NCI-H82 treated with DMSO at 0.1 percent for 48 hours (cell line): ENCODE results near the gene FOXN1.
A peak's percentile ranks its signal among the peaks of the same experiment; 100 is the strongest.
"Not testable (repeated sequence)": the region's sequence is repeated elsewhere in the genome, so short reads cannot be mapped to it uniquely, and the experiment has no call there.

Source experiments
- DNase-seq: peaks from one replicate; lab custom pipeline; 2025; ENCODE audit not compliant: unreplicated experiment; lab: John Stamatoyannopoulos, UW

Gene FOXN1

DNA sequence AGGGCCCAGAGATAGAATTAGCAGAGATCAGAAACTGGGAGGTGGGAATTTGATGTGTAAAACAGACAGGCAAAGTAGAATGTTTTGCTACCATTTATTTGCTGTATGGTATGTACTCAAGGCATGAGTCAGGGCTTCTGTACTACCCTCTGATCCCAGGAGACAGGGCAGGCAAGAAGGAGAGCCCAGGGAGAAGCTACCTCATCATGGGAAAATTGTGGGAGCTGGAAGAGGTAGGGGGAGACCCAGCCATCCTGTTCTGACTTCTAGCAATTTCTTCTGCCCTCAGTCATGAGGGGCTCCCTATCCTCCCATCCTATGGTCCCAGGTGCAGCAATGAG is 66.9 kb downstream of the FOXN1 start:
- no peak for DNase-seq

DNA sequence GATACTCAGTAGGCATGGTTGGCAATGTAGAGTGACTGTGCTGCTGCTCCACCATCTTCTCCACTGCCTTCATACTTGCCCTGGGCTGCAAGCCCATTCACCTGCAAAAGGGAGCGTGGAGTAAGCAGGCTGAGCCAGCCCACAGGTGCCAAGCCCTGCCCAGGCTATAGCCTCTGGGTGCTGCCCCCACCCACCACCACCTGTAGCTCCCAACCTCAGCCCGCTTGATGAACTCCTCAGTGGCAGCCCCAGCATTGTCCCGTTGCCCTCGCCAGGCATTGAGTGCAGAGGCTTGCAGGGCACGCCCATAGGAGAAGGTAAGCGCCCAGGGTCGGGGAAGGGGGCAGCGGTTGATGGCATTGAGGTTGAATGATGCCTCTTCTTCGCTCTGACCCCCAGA is 67.4 kb downstream of the FOXN1 start:
- DNase-seq = no peak

DNA sequence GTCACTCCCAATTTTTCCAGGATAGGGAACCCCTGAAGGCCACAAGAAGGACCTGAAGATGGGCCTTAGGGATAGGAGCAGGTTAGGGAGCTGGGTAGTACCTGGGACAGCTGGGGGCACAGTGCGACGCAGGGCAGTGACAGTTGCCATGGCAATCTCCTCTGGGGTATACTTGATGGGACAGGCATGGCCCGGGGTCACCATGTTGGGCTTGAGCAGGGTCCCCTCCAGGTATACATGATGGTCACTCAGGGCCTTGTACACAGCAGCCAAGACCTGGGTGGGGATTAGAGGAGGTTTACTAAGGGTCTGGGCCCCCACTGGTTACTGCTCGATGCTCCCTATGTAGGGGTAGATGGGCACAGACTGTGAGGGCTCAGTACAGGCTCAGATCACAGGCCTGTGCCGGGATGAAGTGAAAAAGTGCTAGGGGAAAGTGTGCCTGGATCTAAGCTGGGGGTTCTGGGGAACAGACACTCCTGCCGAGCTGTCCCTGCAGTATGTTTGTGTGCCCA is 67.9 kb downstream of the FOXN1 start:
- DNase-seq = no peak

DNA sequence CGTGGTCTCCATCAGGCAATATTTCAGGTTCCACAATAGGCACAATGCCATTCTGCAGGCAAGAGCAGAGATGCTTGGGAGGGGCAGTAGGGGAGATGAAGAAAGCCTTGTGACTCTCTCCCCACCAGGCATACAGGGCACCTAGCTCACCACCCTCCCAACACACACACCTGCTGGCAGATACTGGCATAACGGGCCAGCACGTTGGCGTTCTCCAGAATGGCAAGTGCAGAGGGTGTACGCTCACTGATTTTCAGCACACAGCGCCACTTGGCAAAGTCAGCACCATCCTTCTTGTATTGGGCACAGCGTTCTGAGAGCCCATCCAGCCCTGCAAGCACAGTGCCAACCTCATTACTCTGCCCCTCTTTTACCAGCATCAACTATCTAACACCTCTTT is 68.4 kb downstream of the FOXN1 start:
- DNase-seq = no peak

DNA sequence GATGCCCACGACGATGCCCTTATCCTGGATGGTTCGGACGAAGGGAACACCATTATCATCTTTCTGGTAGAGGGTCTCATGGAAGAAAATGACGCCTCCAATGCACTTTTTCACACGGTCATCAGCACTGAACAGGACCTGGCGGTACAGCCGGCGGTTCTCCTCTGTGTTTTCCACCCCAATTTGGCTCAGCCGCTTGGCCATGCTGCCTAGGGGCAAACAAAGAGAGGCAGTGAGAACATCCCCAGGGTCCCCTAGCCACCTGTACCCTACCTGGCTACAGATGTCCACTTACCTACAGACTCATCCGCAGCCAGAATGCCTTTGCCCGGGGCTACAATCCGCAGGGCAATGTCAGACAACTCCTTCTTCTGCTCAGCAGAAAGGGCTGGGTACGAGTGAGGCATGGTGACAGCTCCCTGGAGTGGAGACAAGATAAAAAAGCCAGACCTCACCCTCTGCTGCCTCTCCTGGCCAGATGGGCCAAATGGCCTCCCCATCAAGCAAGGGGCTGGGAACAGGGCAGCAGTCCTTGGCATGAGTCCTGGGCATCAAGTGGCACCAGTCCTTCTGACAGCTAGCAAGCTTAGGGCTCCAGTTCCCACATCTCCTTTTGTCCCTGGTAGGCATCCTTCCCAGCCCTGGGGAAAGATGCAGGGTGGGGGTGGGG is 69.1 kb downstream of the FOXN1 start:
- no peak for DNase-seq

DNA sequence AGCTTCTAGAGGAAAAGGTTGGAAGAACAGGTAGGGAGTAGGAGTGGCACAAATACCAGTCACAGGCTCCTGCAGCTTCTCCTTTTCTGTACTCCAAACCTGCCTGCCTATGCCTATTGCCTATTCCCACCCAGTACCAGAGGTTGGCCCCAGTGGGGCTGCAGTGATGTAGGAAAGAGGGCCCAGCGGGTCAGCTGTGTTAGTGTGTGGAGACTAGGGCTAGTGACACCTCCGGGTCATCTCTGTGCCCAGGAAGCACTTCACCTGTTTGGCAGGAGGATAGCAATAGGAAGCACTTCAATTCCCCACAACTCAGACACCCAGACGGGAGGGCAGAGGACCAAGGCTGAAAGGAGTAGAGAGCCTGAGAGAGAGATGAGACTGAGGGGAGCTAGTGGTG is 69.9 kb downstream of the FOXN1 start:
- DNase-seq = not testable (repeated sequence)

DNA sequence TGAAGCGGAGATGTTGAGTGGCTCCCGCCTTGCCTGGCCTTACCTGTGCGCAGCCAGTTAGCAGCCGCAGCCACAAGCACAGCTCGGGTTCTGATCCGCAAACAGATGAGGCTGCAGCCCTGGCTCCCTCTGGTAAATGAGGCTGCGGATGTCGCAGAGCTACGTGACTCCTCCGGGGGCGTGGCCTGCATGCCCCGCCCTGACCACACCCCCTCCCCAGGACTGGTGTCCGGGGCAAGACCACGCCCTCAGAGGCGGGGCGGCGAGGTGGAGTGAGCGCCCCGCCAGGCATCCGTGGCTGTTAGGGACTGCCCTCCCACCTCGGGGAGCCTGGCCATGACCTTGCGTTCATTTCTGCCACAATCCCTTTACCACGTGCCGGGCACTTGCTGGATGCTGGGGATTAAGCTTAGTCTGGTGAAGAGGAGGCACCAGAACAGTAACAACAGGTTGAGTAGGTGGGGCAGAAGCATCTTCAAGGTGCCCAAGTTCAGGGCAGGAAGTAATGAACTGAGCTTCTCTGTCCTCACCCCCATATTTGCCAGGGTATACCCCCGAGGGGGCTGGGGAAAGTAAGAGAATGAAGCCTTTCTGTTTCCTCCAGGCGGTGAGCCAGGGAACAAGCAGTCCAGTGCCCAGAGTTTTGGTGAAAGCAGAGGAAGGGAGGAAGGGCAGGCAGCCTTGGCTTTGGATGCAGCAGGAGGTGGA is 70.8 kb downstream of the FOXN1 start, which contains the start of gene ALDOC:
Gene ALDOC (minus strand): TSS at position 138 of the 708 bp plus-strand sequence. CDS start 1,363 bp downstream, outside the sequence.
- peak; percentile 90 for DNase-seq

GRCh38 chr17:28577466-28577824 is 71.3 kb downstream of the FOXN1 start:
- no peak for DNase-seq

GRCh38 chr17:28578246-28579195 is 72.4 kb downstream of the FOXN1 start:
- no peak for DNase-seq

DNA sequence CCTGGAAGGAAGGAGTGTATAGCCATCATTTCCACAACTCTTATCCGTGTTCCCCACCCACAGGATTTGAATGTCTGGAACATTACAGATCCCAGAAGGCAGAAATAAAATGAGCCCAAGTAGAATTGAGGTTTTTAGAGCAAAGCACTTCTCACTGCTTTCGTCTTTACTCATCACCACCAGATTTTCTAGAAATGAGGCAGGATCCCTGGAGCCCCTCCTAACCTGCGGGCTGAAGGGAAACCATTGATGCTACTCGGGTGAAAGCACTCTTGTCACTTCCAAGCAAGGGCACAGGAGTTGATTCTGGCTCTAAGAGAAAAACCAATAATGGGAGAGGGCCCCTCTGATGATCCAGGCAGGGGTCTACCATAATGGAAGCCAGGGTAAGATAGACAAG is 73.4 kb downstream of the FOXN1 start:
- no peak for DNase-seq

- DNase-seq = no peak
Measured at GRCh38 chr17:28580959-28581358, 74.8 kb downstream of the FOXN1 start.

DNA sequence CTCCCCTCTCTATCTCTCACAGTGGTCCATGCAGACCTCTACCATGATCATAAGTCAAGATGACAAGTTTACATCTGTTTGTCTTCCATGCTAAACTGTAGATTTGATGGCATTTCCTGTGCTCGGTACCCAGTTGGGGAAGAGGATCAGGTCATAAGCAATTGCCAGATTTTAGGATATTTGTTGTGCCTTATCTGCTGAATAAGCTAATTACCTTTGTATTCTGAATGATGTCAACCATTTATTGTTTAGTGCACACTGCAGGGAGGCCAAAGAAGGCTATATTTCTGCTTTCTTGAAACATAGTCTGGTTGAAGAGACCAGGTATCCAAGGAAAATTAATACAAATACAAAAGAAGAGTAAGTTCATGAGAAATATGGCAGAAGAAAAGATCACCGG is 76.4 kb downstream of the FOXN1 start:
- no peak for DNase-seq

DNA sequence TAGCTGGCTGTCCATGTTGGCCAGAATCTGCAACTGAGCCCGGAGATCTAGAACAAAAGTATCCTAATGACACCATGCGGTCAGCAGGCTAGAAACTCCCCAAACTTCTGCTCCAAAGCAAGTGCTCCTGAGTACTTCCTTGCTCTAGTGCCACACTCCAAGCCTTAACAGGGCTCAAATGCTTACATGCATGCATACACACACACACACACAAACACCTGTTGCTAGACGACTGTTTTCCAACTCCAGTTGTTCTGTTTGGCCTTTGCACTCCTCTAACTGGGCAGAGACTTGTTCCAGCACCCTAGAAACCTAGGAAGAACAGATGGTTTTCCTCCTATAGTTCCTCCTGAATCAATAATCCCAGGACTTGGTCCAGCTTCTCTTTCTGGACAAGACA is 78.3 kb downstream of the FOXN1 start:
- DNase-seq = no peak

GRCh38 chr17:28585851-28586250 is 79.7 kb downstream of the FOXN1 start:
- DNase-seq = no peak
